ENCODE results near the gene FYN. TPM values are rescaled to one million over a fixed set of nuclear protein-coding genes. Genes with fewer than 3 reads are reported as not detected.

FYN gene
- total RNA-seq, 1 experiment from 2014 or later: 18.5 TPM

GRCh38 chr6:111642463-111643158, 230.6 kb downstream of the FYN start:
- Histone ChIP-seq H4K20me1 (ENCODE audit: insufficient read depth) (no peaks in the 10 kb centered on the region), H3K4me1 (ENCODE audit: control insufficient read depth in 1 of 2, insufficient read depth in 2 of 2, low read length in 2 of 2) (peaks cover 0 to 7% of the 10 kb centered on the region in 2 experiments; a peak in 2 of 4 replicates), H3K9ac (ENCODE audit: low read length) (no peak overlapping the region), H2AFZ (ENCODE audit: low read depth, low read length, poor library complexity, severe bottlenecking) (peak overlapping the region; percentile 99), H3K27me3 (ENCODE audit: insufficient read depth, low read length) (no peaks in the 10 kb centered on the region), H3K36me3 (ENCODE audit: control insufficient read depth in 1 of 2, insufficient read depth in 2 of 2, low read length in 2 of 2) (no peaks in the 10 kb centered on the region), H3K79me2 (ENCODE audit: insufficient read depth, low read length) (no peaks in the 10 kb centered on the region), H3K9me3 (ENCODE audit: control insufficient read depth in 1 of 2, insufficient read depth in 1 of 2, low read depth in 1 of 2, low read length in 2 of 2) (no peaks in the 10 kb centered on the region), H3K9me2 (ENCODE audit: insufficient read depth) (no peaks in the 10 kb centered on the region), H3K4me3 (replicated peaks in 1 of 2; ENCODE audit: low read depth in 1 of 2, low read length in 2 of 2) (no peak overlapping the region), H3K27ac (ENCODE audit: low read depth, low read length) (no peak overlapping the region), H3K4me2 (ENCODE audit: low read length) (peak overlapping the region; percentile 60)
- no TSS peak for BruUV-seq (replicated peaks)
- RAD21 ChIA-PET (ENCODE audit: low non-redundant PET in 1 of 2, low total read pairs in 2 of 2, uncharacterized antibody in 2 of 2, unreplicated experiment in 2 of 2): interaction anchor here (0.8 to 1.2 kb wide), 5 partner anchors 37 to 398 kb away, joined by 3 to 8 read pairs (median 4); partner anchors contain the start of gene TRAF3IP2 (in 1 of the 2)
- intact Hi-C loops (cut with micrococcal nuclease): loop anchor here (1.0 to 5.0 kb wide), 3 partner anchors 160 to 383 kb away; partner anchors contain the start of gene REV3L
- peak; percentile 97 for ATAC-seq
- CTCF ChIA-PET: interaction anchor here (1.0 to 2.0 kb wide), 3 partner anchors 10 to 631 kb away, joined by 3 to 25 read pairs (median 3); a partner anchor contains a TSS
- peak; percentile 94 for TF ChIP-seq RAD21 (IDR thresholded peaks at IDR 0.05; ENCODE audit: low read depth)
- TF ChIP-seq ZFX (IDR thresholded peaks at IDR 0.05): no peak
- TF ChIP-seq FOSL1 (IDR thresholded peaks at IDR 0.05; ENCODE audit: low read depth): no peak
- TF ChIP-seq SP1 (IDR thresholded peaks at IDR 0.05; ENCODE audit: low read depth): no peak
- TF ChIP-seq SRF (IDR thresholded peaks at IDR 0.05; ENCODE audit: low read depth): no peak
- TF ChIP-seq CBX3 (IDR thresholded peaks at IDR 0.05; ENCODE audit: low read depth): 0 out of 2 replicates have a peak, but pooled peaks have one; percentile 36
- no peak for TF ChIP-seq YY1 (IDR thresholded peaks at IDR 0.05; ENCODE audit: extremely low read depth, insufficient replicate concordance, low read depth, low read length)
- peak; percentile 78 to 82 (median 79) for TF ChIP-seq CTCF (IDR thresholded peaks at IDR 0.05 in 2 of 3, conservative IDR thresholded peaks at IDR 0.05 in 1 of 3; ENCODE audit: borderline replicate concordance in 1 of 3, insufficient read depth in 1 of 3, low read depth in 2 of 3, low read length in 2 of 3)
- TF ChIP-seq POLR2AphosphoS5 (IDR thresholded peaks at IDR 0.05; ENCODE audit: low read depth, low read length): no peak
- TF ChIP-seq TCF7L2 (IDR thresholded peaks at IDR 0.05; ENCODE audit: borderline replicate concordance, extremely low read depth, insufficient read depth, insufficient read length): no peak
- no peak for TF ChIP-seq ZBTB33 (IDR thresholded peaks at IDR 0.05; ENCODE audit: extremely low read depth, insufficient replicate concordance, low read length)
- no peak for TF ChIP-seq EGR1 (IDR thresholded peaks at IDR 0.05; ENCODE audit: low read depth)
- DNase-seq (ENCODE audit: low read depth, low spot score): peak; percentile 70
- POLR2A ChIA-PET: interaction anchor here (0.6 kb wide), 1 partner anchor 384 kb away, joined by 3 read pairs; a partner anchor contains a TSS
